H54 (cell line): ENCODE measurements around the gene TM2D3.
"Not testable (repeated sequence)": the region's sequence is repeated elsewhere in the genome, so short reads cannot be mapped to it uniquely, and the experiment has no call there.

ENCODE experiments used
- DNase-seq: peaks from one replicate; pipeline ENCODE4 v3.0.0; 2011; ENCODE audit warnings: low spot score, mixed read lengths; ENCODE audit not compliant: insufficient read length
- FAIRE-seq: peaks from 3 replicates; lab custom pipeline; 2011; peaks lifted over from hg19 to GRCh38; lab: Jason Lieb, UNC
- POLR2A ChIP-seq: IDR thresholded peaks from 2 replicates; pipeline ENCODE4 v1.6.1; 2011; ENCODE audit warnings: low read depth, mild to moderate bottlenecking, low read length

The TM2D3 gene

GRCh38 chr15:101672298-101672697 is 20.1 kb upstream of the TM2D3 start:
- TF ChIP-seq POLR2A, result no peak
- FAIRE-seq (no peak), DNase-seq (no peak)

DNA sequence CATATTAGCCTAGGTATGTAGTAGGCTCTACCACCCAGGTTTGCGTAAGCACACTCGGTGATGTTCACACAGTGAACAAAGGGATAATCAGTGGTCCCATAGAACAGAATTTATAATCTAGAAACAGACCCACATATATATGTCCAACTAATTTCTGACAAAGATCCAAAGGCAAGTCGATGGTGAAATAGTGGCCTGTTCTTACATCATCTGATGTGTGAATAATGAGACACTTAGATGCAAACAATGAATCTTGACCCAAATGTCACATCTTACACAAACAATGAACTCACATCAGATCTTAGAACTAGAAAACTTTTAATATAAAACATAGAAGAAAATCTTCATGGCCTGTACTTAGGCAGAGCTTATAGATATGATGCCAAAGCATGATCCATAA is 17.6 kb upstream of the TM2D3 start:
- no peak for TF ChIP-seq POLR2A
- DNase-seq (no peak), FAIRE-seq (no peak)

DNA sequence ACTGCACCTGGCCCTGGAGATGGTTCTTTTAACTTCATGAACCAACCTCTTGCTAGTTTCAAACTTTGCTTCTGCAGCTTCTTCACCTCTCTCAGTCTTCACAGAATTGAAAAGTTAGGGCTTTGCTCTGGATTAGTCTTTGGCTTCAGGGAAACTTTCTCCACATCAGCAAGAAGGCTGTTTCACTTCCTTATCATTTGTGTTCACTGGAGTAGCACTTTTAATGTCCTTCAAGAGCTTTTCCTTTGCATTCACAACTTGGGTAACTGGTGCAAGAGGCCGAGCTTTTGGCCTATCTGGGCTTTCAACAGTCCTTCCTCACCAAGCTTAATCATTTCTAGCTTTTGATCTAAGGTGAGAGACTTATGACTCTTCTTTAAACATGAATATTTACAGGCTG is 15.7 kb upstream of the TM2D3 start:
- FAIRE-seq, result no peak
- TF ChIP-seq POLR2A, result no peak

DNA sequence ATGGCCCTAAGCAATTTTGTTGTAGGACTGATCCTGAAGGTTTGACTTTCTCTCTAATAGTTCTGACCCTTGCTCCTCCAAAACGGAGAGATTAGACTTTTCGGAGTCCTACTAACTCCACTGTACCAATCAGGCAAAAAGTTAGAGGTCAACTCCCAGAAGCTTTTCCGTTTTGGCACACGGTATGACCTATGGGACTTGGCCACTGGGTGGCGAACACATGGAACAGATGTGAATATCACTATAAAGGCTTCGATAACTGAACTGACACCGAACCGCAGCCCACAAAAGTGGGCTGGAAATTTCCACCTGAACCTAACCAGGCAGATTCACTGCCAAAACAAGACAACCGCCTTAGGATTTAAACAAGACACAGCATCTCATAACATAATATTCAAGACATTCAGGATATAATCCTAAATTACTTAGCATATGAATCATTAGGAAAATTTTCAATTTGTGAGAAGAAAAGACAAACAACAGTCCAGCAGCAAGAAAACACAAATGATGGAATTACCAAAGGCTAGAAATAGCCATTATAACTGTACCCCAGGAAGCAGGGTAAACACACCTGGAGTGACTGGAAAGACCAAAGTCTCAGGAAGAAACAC is 12.2 kb upstream of the TM2D3 start:
- FAIRE-seq, result no peak
- DNase-seq, result no peak
- no peak for TF ChIP-seq POLR2A

More for the DNA sequence above, 15.7 kb upstream of the TM2D3 start:
- no peak for DNase-seq

- no peak for TF ChIP-seq POLR2A
- no peak for DNase-seq
- FAIRE-seq, result no peak
Observed at GRCh38 chr15:101662203-101662602, 10.0 kb upstream of the TM2D3 start.

DNA sequence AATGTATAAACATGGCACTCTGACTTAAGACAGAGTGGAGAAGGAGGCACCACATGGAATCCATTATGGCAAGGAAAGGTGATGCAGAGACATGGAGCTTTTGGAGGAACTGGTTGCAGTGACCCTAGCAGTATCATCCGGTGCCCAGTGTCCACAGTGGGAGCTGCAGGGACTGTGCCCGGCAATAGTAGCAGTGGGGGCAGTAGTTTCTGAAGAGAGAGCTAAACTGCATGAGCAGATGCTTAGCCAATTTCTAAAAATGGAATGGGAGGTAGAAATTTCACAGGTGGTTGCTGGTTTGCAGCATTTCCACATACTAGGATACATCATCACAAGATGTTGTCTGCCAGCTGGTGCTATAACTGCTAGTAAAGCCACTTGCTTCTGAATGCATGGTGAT is 7.8 kb upstream of the TM2D3 start:
- no peak for DNase-seq
- FAIRE-seq, result no peak
- TF ChIP-seq POLR2A, result no peak

GRCh38 chr15:101657968-101658784 is 6.0 kb upstream of the TM2D3 start:
- no peak for FAIRE-seq
- no peak for DNase-seq
- no peak for TF ChIP-seq POLR2A

DNA sequence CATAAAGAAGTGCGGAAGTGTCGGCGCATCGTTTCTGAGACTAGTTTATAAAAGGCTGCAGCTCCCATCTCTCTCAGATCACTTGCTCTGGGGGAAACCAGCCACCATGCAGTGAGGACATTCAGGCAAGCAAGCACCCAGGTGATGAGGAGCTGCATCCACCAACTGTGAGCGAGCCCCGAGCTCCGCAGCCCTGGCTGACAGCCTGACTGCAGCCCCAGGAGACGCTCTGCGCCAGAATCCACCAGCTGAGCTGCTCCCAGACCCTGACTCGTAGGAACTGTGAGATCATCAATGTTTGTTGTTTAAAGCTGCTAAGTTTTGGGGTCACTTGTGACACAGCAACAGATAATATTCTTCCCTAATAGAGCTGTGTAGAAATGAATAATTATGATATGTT is 5.0 kb upstream of the TM2D3 start:
- no peak for DNase-seq
- FAIRE-seq, result no peak
- no peak for TF ChIP-seq POLR2A

- not testable (repeated sequence) for DNase-seq, FAIRE-seq
Observed at GRCh38 chr15:101654624-101655337, 2.6 kb upstream of the TM2D3 start.

DNA sequence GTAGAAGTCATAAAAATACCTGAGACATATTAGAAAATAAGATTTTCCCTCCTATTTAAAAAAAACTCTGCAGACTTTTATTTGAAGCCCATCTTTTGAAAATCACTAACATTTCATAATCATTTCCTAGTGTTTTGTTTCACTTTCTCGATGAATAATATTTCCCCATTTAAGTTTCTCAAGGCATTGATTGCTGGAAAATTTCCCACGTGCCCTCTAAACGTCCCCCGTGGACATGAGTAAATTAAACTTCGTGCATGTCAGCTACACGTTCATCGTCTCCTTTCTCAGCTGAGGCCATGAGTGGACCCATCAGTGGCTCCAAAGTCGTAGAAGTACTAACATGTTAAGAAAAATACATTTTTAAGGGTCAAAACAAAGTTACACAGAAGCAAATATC is 2.0 kb upstream of the TM2D3 start:
- TF ChIP-seq POLR2A, result no peak
- FAIRE-seq, result no peak
- no peak for DNase-seq

- DNase-seq (no peak), FAIRE-seq (no peak)
- TF ChIP-seq POLR2A, result no peak
Observed at GRCh38 chr15:101652786-101653430, 727 bp upstream of the TM2D3 start.

GRCh38 chr15:101651554-101652097 is 555 bp downstream of the TM2D3 start:
- DNase-seq, result peak; percentile 28
- no peak for TF ChIP-seq POLR2A
- no peak for FAIRE-seq

DNA sequence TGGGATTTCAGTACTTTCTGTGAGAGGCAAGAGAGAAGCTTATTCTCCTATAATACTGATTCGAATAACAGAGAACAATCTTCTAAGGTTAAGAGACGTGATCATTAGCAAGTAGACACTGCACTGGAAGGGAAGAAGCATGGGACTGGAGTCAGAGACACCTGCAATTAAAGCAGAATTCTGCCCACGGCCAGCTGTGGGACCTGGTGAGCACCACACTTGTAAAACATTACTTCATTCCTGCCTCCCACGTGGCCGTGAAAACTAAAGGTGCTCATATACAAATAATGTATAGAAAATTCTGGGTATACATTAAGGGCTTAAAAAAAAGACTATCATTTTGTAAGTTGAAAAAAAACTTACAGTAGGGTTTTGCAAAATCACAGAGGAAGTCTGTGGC is 2.0 kb downstream of the TM2D3 start:
- DNase-seq (no peak), FAIRE-seq (no peak)
- no peak for TF ChIP-seq POLR2A

GRCh38 chr15:101648356-101648755 is 3.8 kb downstream of the TM2D3 start:
- DNase-seq, result no peak
- no peak for TF ChIP-seq POLR2A
- FAIRE-seq, result no peak
